ENCODE data around the gene ITPR1.

The ITPR1 gene

GRCh38 chr3:4493014-4493940 lies at the start of gene ITPR1:
Gene ITPR1 (plus strand): TSS chr3:4493348. CDS start chr3:4516492, 23,144 bp downstream.
- Histone ChIP-seq H3K27me3 (ENCODE audit: insufficient read depth, low read length) (no peaks in the 10 kb centered on the region), H3K4me3 (ENCODE audit: low read depth, low read length, poor library complexity, severe bottlenecking) (peak within 1 kb of the TSS; percentile 70), H3K79me2 (ENCODE audit: insufficient read depth, low read length) (no peaks in the 10 kb centered on the region), H3K9me2 (ENCODE audit: low read depth, low read length) (no peaks in the 10 kb centered on the region), H3K9ac (ENCODE audit: low read length) (peak within 1 kb of the TSS; percentile 77), H4K20me1 (ENCODE audit: insufficient read depth, low read length) (no peaks in the 10 kb centered on the region), H3K36me3 (ENCODE audit: insufficient read depth, low read length) (no peaks in the 10 kb centered on the region), H3F3A (ENCODE audit: insufficient read depth, low read length) (no peaks in the 10 kb centered on the region), H3K4me2 (ENCODE audit: low read length) (peak within 1 kb of the TSS; percentile 85), H3K4me1 (ENCODE audit: insufficient read depth, low read length, severe bottlenecking) (peaks cover 26% of the 10 kb centered on the region), H3K27ac (ENCODE audit: low read depth, low read length, poor library complexity, severe bottlenecking) (no peak within 1 kb of the TSS), H2AFZ (ENCODE audit: low read length) (peak within 1 kb of the TSS; percentile 77), H3K9me3 (ENCODE audit: low read length) (no peaks in the 10 kb centered on the region)
- TF ChIP-seq, protein P1, sequence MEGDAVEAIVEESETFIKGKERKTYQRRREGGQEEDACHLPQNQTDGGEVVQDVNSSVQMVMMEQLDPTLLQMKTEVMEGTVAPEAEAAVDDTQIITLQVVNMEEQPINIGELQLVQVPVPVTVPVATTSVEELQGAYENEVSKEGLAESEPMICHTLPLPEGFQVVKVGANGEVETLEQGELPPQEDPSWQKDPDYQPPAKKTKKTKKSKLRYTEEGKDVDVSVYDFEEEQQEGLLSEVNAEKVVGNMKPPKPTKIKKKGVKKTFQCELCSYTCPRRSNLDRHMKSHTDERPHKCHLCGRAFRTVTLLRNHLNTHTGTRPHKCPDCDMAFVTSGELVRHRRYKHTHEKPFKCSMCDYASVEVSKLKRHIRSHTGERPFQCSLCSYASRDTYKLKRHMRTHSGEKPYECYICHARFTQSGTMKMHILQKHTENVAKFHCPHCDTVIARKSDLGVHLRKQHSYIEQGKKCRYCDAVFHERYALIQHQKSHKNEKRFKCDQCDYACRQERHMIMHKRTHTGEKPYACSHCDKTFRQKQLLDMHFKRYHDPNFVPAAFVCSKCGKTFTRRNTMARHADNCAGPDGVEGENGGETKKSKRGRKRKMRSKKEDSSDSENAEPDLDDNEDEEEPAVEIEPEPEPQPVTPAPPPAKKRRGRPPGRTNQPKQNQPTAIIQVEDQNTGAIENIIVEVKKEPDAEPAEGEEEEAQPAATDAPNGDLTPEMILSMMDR (IDR thresholded peaks at IDR 0.05; ENCODE audit: low read length): no peak
- TF ChIP-seq EZH2 (IDR thresholded peaks at IDR 0.05; ENCODE audit: borderline replicate concordance, low read length): no peak

- no peaks in the 10 kb centered on the region for H3K9me3 ChIP-seq (ENCODE audit: low read length)
- no peak overlapping the region for H3K9ac ChIP-seq (ENCODE audit: low read length)
- no peaks in the 10 kb centered on the region for H3K27me3 ChIP-seq (ENCODE audit: insufficient read depth, low read length)
- no peak overlapping the region for H3K27ac ChIP-seq (ENCODE audit: low read depth, low read length, poor library complexity, severe bottlenecking)
- H4K20me1 ChIP-seq (ENCODE audit: insufficient read depth, low read length): no peaks in the 10 kb centered on the region
- H2AFZ ChIP-seq (ENCODE audit: low read length): no peak overlapping the region
- H3K4me1 ChIP-seq (ENCODE audit: insufficient read depth, low read length, severe bottlenecking): peaks cover 5% of the 10 kb centered on the region
- H3K4me3 ChIP-seq (ENCODE audit: low read depth, low read length, poor library complexity, severe bottlenecking): no peak overlapping the region
- no peaks in the 10 kb centered on the region for H3F3A ChIP-seq (ENCODE audit: insufficient read depth, low read length)
- no peaks in the 10 kb centered on the region for H3K79me2 ChIP-seq (ENCODE audit: insufficient read depth, low read length)
- no peaks in the 10 kb centered on the region for H3K9me2 ChIP-seq (ENCODE audit: low read depth, low read length)
- H3K36me3 ChIP-seq (ENCODE audit: insufficient read depth, low read length): peaks cover 6% of the 10 kb centered on the region; the same call in 1 of the 2 replicates
- no peak overlapping the region for H3K4me2 ChIP-seq (ENCODE audit: low read length)
- no peak for TF ChIP-seq EZH2 (IDR thresholded peaks at IDR 0.05; ENCODE audit: borderline replicate concordance, low read length)
- TF ChIP-seq, protein P1 (IDR thresholded peaks at IDR 0.05; ENCODE audit: low read length): no peak
Observed at GRCh38 chr3:4447295-4447999, 45.7 kb upstream of the ITPR1 start.

DNA sequence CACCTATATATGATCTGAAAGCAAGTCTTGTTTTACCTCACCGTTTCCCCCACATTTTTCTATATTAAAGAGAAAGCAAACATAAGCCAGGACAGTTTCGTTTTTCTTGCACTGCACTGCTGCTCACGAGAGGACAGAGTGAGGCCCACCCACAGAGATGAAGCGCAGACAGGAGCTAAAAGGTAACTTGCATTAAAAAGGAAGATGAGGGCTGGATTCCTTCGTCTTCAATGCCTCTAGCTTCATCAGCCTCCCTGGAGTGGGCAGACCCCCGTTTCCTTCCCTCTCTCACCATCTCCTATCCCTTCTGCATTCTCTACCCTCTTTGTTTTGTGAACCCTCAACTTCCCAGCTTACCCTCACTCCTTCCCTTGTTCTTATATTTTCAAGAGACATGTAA lies 45.0 kb upstream of the ITPR1 start:
- Histone ChIP-seq H3K9me3 (ENCODE audit: low read length) (no peaks in the 10 kb centered on the region), H3K9ac (ENCODE audit: low read length) (no peak overlapping the region), H3F3A (ENCODE audit: insufficient read depth, low read length) (no peaks in the 10 kb centered on the region), H3K27ac (ENCODE audit: low read depth, low read length, poor library complexity, severe bottlenecking) (no peak overlapping the region), H3K4me2 (ENCODE audit: low read length) (no peak overlapping the region), H3K79me2 (ENCODE audit: insufficient read depth, low read length) (no peaks in the 10 kb centered on the region), H3K27me3 (ENCODE audit: insufficient read depth, low read length) (no peaks in the 10 kb centered on the region), H3K36me3 (ENCODE audit: insufficient read depth, low read length) (peaks cover 6% of the 10 kb centered on the region; the same call in 1 of the 2 replicates), H3K4me3 (ENCODE audit: low read depth, low read length, poor library complexity, severe bottlenecking) (no peak overlapping the region), H3K4me1 (ENCODE audit: insufficient read depth, low read length, severe bottlenecking) (peaks cover 5% of the 10 kb centered on the region), H2AFZ (ENCODE audit: low read length) (no peak overlapping the region), H4K20me1 (ENCODE audit: insufficient read depth, low read length) (no peaks in the 10 kb centered on the region), H3K9me2 (ENCODE audit: low read depth, low read length) (no peaks in the 10 kb centered on the region)
- TF ChIP-seq, protein P1 (IDR thresholded peaks at IDR 0.05; ENCODE audit: low read length): no peak
- no peak for TF ChIP-seq EZH2 (IDR thresholded peaks at IDR 0.05; ENCODE audit: borderline replicate concordance, low read length)
